DMS153 treated with DMSO at 0.1 percent for 48 hours (cell line): ENCODE results near the gene RGS3.

ENCODE experiments used
- DNase-seq: peaks from one replicate; lab custom pipeline; 2025; ENCODE audit not compliant: unreplicated experiment; lab: John Stamatoyannopoulos, UW

RGS3 gene

GRCh38 chr9:113528088-113528487 lies 64.6 kb downstream of the RGS3 start:
- no peak for DNase-seq

- DNase-seq, result no peak
These were observed 65.3 kb downstream of the RGS3 start for GRCh38 chr9:113528811-113529210.

GRCh38 chr9:113529336-113530009 lies 65.9 kb downstream of the RGS3 start:
- DNase-seq, result no peak

GRCh38 chr9:113530022-113530635 lies 66.6 kb downstream of the RGS3 start:
- no peak for DNase-seq

- DNase-seq, result no peak
These were observed 67.4 kb downstream of the RGS3 start for GRCh38 chr9:113530942-113531341.

GRCh38 chr9:113531919-113532808 lies 68.6 kb downstream of the RGS3 start:
- no peak for DNase-seq

- DNase-seq, result no peak
These were observed 69.3 kb downstream of the RGS3 start for GRCh38 chr9:113532809-113533190.

- no peak for DNase-seq
These were observed 70.1 kb downstream of the RGS3 start for GRCh38 chr9:113533335-113534225.

GRCh38 chr9:113535756-113536155 lies 72.2 kb downstream of the RGS3 start:
- DNase-seq, result no peak

- DNase-seq, result no peak
These were observed 72.6 kb downstream of the RGS3 start for GRCh38 chr9:113536166-113536482.

- no peak for DNase-seq
These were observed 73.1 kb downstream of the RGS3 start for GRCh38 chr9:113536483-113537228.

GRCh38 chr9:113537229-113537810 lies 73.8 kb downstream of the RGS3 start:
- DNase-seq, result no peak

GRCh38 chr9:113538131-113538530 lies 74.6 kb downstream of the RGS3 start:
- DNase-seq, result no peak

GRCh38 chr9:113538701-113539430 lies 75.3 kb downstream of the RGS3 start:
- DNase-seq, result no peak

- no peak for DNase-seq
These were observed 76.9 kb downstream of the RGS3 start for GRCh38 chr9:113540466-113540865.

- no peak for DNase-seq
These were observed 77.7 kb downstream of the RGS3 start for GRCh38 chr9:113541019-113541900.

GRCh38 chr9:113542006-113542405 lies 78.5 kb downstream of the RGS3 start:
- no peak for DNase-seq

GRCh38 chr9:113542741-113543140 lies 79.2 kb downstream of the RGS3 start:
- no peak for DNase-seq
